A673 (cell line): ENCODE data around the gene GABRB3. TPM values are rescaled to one million over a fixed set of nuclear protein-coding genes. Genes with fewer than 3 reads are reported as not detected.

Experiments
- BruUV-seq: library from RNA; stranded (reverse); fragments of 400-500 nt; replicated peaks from 2 replicates; lab custom pipeline; 2021; lab: Mats Ljungman, UMichigan
- CTCF ChIA-PET: fragments of 300-600 bp; sonication (Branson Sonifier 250); formaldehyde crosslinking; loops from one replicate; lab custom pipeline; 2022; ENCODE audit warnings: antibody characterized with exemption; lab: Charles Lee
- POLR2A ChIA-PET: fragments of 300-600 bp; sonication (Branson Sonifier 250); formaldehyde crosslinking; loops from one replicate; lab custom pipeline; 2022; ENCODE audit warnings: antibody characterized with exemption; ENCODE audit not compliant: low non-redundant PET; lab: Charles Lee
- DNase-seq: peaks from one replicate; pipeline ENCODE4 v3.0.0-alpha.2; 2015; ENCODE audit warnings: low spot score
- H3K27ac ChIP-seq: fragments of 200-600 bp; sonication (generic); 2 replicates; pipeline ENCODE4 v1.5.1; 2016; ENCODE audit warnings: mixed run types, low read depth, mild to moderate bottlenecking, mixed read lengths, antibody characterized with exemption, low read length; ENCODE audit not compliant: poor library complexity, severe bottlenecking
- H3K27me3 ChIP-seq: fragments of 200-600 bp; sonication (generic); replicated peaks from 2 replicates; pipeline ENCODE4 v1.6.1; 2017; ENCODE audit warnings: mixed run types, low read depth, mild to moderate bottlenecking, mixed read lengths, antibody characterized with exemption, low read length; ENCODE audit not compliant: insufficient read depth, poor library complexity
- H3K36me3 ChIP-seq: fragments of 200-600 bp; sonication (generic); 2 replicates; pipeline ENCODE4 v1.6.1; 2016; ENCODE audit warnings: mixed run types, mild to moderate bottlenecking, mixed read lengths, antibody characterized with exemption, low read length; ENCODE audit not compliant: insufficient read depth, poor library complexity, severe bottlenecking
- H3K4me1 ChIP-seq: fragments of 200-600 bp; sonication (generic); 2 replicates; pipeline ENCODE4 v1.6.1; 2017; ENCODE audit warnings: mixed run types, mild to moderate bottlenecking, mixed read lengths, antibody characterized with exemption, low read length; ENCODE audit not compliant: insufficient read depth, poor library complexity, severe bottlenecking
- H3K4me3 ChIP-seq: fragments of 200-600 bp; sonication (generic); 2 replicates; pipeline ENCODE4 v1.5.1; 2016; ENCODE audit warnings: low read depth, mixed run types, mild to moderate bottlenecking, mixed read lengths, low read length; ENCODE audit not compliant: poor library complexity, severe bottlenecking
- H3K9me3 ChIP-seq: fragments of 200-600 bp; sonication (generic); 2 replicates; pipeline ENCODE4 v1.6.1; 2016; ENCODE audit warnings: mixed run types, low read depth, mild to moderate bottlenecking, mixed read lengths, antibody characterized with exemption, low read length; ENCODE audit not compliant: poor library complexity, severe bottlenecking
- EZH2 ChIP-seq: fragments of 200-600 bp; sonication (generic); IDR thresholded peaks from 2 replicates; pipeline ENCODE4 v1.6.1; 2017; ENCODE audit warnings: borderline replicate concordance, low read depth, mild to moderate bottlenecking, mixed read lengths, antibody characterized with exemption, low read length; ENCODE audit not compliant: poor library complexity, severe bottlenecking
- intact Hi-C: fragments of 100-400 bp; cut with micrococcal nuclease; formaldehyde crosslinking; loops from one replicate; pipeline ENCODE4 v1.10.0; 2022; ENCODE audit not compliant: unreplicated experiment
- total RNA-seq: library from RNA; stranded (reverse); gene quantifications from 2 replicates; pipeline ENCODE4 v1.2.3, GENCODE V29; 2021
- TF ChIP-seq, protein P1 (sequence below): fragments of 300-800, 200-600 bp; sonication (generic); conservative IDR thresholded peaks from 2 replicates; pipeline ENCODE4 v1.5.1; 2017; ENCODE audit warnings: low read depth, mild to moderate bottlenecking, antibody characterized with exemption, low read length, moderate library complexity, mixed read lengths

Gene GABRB3
- total RNA-seq, 1 experiment from 2014 or later = not detected

DNA sequence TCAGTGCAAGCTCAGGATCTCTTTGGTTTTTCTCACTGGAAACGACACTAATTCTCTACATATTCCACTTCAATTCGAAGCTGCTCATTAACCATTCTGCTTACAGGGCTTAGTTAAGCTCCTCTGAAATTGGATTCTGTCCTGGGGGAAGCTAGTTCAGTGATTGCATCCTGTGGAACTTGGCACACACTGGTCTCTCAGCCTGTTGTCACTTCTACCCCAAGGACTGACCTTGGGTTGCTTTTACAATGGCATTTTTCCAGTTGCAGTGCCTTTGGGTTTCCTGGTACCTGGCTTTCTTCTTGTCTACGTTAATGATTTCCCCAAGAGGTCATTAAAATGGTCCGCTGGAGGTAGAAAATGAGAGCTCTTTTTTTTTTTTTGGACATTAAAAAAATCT lies 33.3 kb upstream of the GABRB3 start:
- no peak overlapping the region for H3K27ac ChIP-seq
- ChIA-PET POLR2A (no interaction called here), CTCF (no interaction called here)
- intact Hi-C loops = no loop called here
- H3K4me1 ChIP-seq = no peaks in the 10 kb centered on the region
- H3K4me3 ChIP-seq = no peak overlapping the region
- H3K9me3 ChIP-seq = peaks cover 68% of the 10 kb centered on the region
- no peaks in the 10 kb centered on the region for H3K27me3 ChIP-seq
- DNase-seq = no peak
- no peak for TF ChIP-seq EZH2
- TF ChIP-seq, protein P1, sequence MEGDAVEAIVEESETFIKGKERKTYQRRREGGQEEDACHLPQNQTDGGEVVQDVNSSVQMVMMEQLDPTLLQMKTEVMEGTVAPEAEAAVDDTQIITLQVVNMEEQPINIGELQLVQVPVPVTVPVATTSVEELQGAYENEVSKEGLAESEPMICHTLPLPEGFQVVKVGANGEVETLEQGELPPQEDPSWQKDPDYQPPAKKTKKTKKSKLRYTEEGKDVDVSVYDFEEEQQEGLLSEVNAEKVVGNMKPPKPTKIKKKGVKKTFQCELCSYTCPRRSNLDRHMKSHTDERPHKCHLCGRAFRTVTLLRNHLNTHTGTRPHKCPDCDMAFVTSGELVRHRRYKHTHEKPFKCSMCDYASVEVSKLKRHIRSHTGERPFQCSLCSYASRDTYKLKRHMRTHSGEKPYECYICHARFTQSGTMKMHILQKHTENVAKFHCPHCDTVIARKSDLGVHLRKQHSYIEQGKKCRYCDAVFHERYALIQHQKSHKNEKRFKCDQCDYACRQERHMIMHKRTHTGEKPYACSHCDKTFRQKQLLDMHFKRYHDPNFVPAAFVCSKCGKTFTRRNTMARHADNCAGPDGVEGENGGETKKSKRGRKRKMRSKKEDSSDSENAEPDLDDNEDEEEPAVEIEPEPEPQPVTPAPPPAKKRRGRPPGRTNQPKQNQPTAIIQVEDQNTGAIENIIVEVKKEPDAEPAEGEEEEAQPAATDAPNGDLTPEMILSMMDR = no peak
- BruUV-seq = no TSS peak
- no peaks in the 10 kb centered on the region for H3K36me3 ChIP-seq

DNA sequence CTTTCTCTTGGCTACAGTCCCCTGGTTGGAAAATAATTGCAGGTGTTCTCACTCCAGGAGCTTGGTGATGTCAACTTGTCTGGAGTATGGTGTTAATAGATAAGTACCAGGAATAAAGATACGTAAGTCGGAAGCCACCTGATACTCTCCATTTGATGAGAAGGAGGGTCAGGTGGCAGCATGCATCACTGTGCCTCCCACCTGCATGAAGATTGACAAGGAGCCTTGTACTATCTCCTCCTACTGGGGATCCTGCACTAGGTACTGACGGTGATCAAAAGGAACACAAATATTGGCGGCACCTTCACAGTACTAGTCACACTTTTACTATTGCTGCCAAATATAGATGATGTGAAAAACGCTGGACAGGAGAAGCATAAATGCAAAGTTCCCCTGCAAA lies 32.6 kb upstream of the GABRB3 start:
- CTCF ChIA-PET = no interaction called here
- Histone ChIP-seq H3K4me3 (no peak overlapping the region), H3K4me1 (no peaks in the 10 kb centered on the region), H3K27me3 (no peaks in the 10 kb centered on the region), H3K27ac (no peak overlapping the region), H3K9me3 (peaks cover 64% of the 10 kb centered on the region), H3K36me3 (no peaks in the 10 kb centered on the region)
- TF ChIP-seq, protein P1 = no peak
- TF ChIP-seq EZH2 = no peak
- no TSS peak for BruUV-seq
- POLR2A ChIA-PET = no interaction called here
- DNase-seq = no peak
- intact Hi-C loops = no loop called here

DNA sequence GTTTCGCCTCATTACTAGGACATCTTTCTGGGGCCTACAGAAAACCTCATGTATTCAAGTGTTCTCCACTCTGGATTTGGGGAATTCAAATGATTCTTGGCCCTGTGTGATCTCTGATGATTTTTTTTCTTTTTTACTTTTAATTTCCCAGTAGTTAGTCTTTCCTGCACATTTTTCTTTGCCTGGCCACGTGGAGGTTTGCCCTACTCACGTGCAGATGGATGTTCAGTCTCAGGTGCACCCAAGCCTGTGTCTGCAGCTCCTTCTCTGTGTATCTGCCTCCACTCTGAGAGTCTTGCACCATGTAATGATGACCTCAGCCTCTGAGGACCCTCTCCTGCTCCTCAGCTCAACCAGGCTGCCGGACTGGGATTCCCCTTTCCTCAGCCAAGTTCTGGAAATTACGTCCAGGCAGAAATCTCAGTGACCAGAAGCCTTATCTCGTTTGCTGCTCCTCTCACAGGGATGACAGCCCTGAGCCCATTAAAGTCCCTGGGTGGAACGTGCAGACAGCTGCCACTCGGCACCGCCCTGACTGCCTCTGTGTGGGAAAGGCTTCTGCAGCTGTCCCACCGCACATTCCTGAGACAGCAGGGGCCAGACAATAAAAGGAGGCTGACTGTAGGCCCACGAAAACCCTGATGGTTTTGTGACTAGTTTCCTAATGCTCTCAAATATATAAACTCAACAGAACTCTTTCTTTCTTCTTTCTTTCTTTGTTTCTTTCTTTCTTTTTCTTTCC lies 31.4 kb upstream of the GABRB3 start:
- no peaks in the 10 kb centered on the region for H3K36me3 ChIP-seq
- no peaks in the 10 kb centered on the region for H3K4me1 ChIP-seq
- DNase-seq = no peak
- H3K9me3 ChIP-seq = peaks cover 68% of the 10 kb centered on the region
- BruUV-seq = no TSS peak
- POLR2A ChIA-PET = no interaction called here
- H3K4me3 ChIP-seq = no peak overlapping the region
- no peak for TF ChIP-seq EZH2
- TF ChIP-seq, protein P1 = no peak
- intact Hi-C loops = no loop called here
- H3K27me3 ChIP-seq = no peaks in the 10 kb centered on the region
- H3K27ac ChIP-seq = no peak overlapping the region
- CTCF ChIA-PET = no interaction called here
